ENCODE measurements around the gene CDH13. TPM values are rescaled to one million over a fixed set of nuclear protein-coding genes. Genes with fewer than 3 reads are reported as not detected.

CDH13 gene
- total and polyA plus RNA-seq, 9 of the 15 experiments (the other 6 are each of a cell fraction or from before 2014, with no cell fraction given): 0.03 TPM; not detected in 8

DNA sequence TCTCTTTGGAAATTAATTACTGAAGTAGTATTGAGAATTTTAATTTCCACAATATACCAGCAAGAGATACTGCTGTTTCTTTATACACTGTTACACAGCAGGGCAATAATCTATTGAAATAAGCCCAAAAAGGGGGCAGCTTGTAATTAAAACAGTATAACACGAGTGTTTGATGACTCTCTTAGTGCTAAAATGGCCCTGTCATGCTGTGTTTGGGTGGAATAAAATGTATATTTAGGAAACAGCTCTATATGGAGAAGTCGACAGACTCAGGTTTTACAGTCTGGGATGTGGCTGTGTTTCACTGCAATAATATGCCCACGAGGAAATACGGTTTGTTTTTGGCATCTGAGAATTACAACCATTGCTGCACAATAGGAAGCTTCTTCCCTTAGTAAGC is 643.3 kb downstream of the CDH13 start:
- H3K9me3 ChIP-seq (replicated peaks; ENCODE audit: control insufficient read depth, insufficient read depth, low read depth, low read length): no peaks in the 10 kb centered on the region
- ATAC-seq: no peak

More for the DNA sequence above, 643.3 kb downstream of the CDH13 start:
- H3K79me2 ChIP-seq (ENCODE audit: control insufficient read depth, insufficient read depth, low read length): no peaks in the 10 kb centered on the region
- no peaks in the 10 kb centered on the region for H4K20me1 ChIP-seq (replicated peaks; ENCODE audit: control insufficient read depth, insufficient read depth, low read length)
- CTCF ChIA-PET (ENCODE audit: low intra/inter-chr PET ratio): no interaction called here
- no peak overlapping the region for H2AFZ ChIP-seq (ENCODE audit: low read depth, low read length)
- no TSS peak for BruUV-seq (replicated peaks)
- H3K27ac ChIP-seq (ENCODE audit: extremely low read depth, low read depth, low read length): no peak overlapping the region
- in situ Hi-C loops (cut with MboI) (no loop called here), intact Hi-C loops (cut with micrococcal nuclease) (no loop called here)
- FAIRE-seq (no peak), DNase-seq (ENCODE audit: extremely low read depth in 1 of 4, low spot score in 3 of 4) (no peak)
- POLR2A ChIA-PET: no interaction called here
- no peak overlapping the region for H3K9ac ChIP-seq (ENCODE audit: insufficient read depth in 1 of 2, low read depth in 2 of 2, low read length in 2 of 2)
- no peaks in the 10 kb centered on the region for H3K27me3 ChIP-seq (ENCODE audit: control insufficient read depth in 2 of 2, insufficient read depth in 2 of 2, low read length in 2 of 2)
- no peaks in the 10 kb centered on the region for H3K36me3 ChIP-seq (ENCODE audit: control insufficient read depth, insufficient read depth, low read length)
- H3K4me1 ChIP-seq (replicated peaks in 1 of 2; ENCODE audit: control insufficient read depth in 2 of 2, insufficient read depth in 2 of 2, low read length in 2 of 2): no peaks in the 10 kb centered on the region
- H3K4me3 ChIP-seq: no peak overlapping the region
- 2% methylated on average over 4 of the region's 4 CpGs for WGBS (ENCODE audit: insufficient coverage, low coverage, missing lambda C conversion rate)
- H3K4me2 ChIP-seq (ENCODE audit: insufficient read depth, low read length): no peak overlapping the region
- TF ChIP-seq GATAD2A (IDR thresholded peaks at IDR 0.05): no peak
- TF ChIP-seq ZZZ3 (IDR thresholded peaks at IDR 0.05): no peak
- no peak for TF ChIP-seq YBX1 (IDR thresholded peaks at IDR 0.05)
- no peak for TF ChIP-seq KLF1 (tag; IDR thresholded peaks at IDR 0.05)
- TF ChIP-seq ZC3H8 (IDR thresholded peaks at IDR 0.05): no peak
- TF ChIP-seq STAT5B (CRISPR knock-in tag; IDR thresholded peaks at IDR 0.05): no peak
- TF ChIP-seq, protein P1, sequence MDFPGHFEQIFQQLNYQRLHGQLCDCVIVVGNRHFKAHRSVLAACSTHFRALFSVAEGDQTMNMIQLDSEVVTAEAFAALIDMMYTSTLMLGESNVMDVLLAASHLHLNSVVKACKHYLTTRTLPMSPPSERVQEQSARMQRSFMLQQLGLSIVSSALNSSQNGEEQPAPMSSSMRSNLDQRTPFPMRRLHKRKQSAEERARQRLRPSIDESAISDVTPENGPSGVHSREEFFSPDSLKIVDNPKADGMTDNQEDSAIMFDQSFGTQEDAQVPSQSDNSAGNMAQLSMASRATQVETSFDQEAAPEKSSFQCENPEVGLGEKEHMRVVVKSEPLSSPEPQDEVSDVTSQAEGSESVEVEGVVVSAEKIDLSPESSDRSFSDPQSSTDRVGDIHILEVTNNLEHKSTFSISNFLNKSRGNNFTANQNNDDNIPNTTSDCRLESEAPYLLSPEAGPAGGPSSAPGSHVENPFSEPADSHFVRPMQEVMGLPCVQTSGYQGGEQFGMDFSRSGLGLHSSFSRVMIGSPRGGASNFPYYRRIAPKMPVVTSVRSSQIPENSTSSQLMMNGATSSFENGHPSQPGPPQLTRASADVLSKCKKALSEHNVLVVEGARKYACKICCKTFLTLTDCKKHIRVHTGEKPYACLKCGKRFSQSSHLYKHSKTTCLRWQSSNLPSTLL (IDR thresholded peaks at IDR 0.05): no peak
- TF ChIP-seq HCFC1 (IDR thresholded peaks at IDR 0.05; ENCODE audit: low read depth, low read length): no peak
- no peak for TF ChIP-seq NONO (IDR thresholded peaks at IDR 0.05; ENCODE audit: low read depth in 2 of 2, low read length in 1 of 2)
- TF ChIP-seq POU5F1 (IDR thresholded peaks at IDR 0.05; ENCODE audit: borderline replicate concordance, low read depth, low read length, partially characterized antibody): no peak
- no peak for TF ChIP-seq CREB1 (IDR thresholded peaks at IDR 0.05)
- no peak for TF ChIP-seq CREB1 (CRISPR knock-in tag; IDR thresholded peaks at IDR 0.05)
- TF ChIP-seq ZNF77 (CRISPR knock-in tag; IDR thresholded peaks at IDR 0.05): no peak
- no peak for TF ChIP-seq BRD9 (IDR thresholded peaks at IDR 0.05; ENCODE audit: low read depth, partially characterized antibody)
- no peak for TF ChIP-seq SMARCE1 (IDR thresholded peaks at IDR 0.05)
- no peaks in the 10 kb centered on the region for H3K9me1 ChIP-seq (ENCODE audit: control insufficient read depth, insufficient read depth, low read length)

Data from K562 (cell line).